GM19035 (cell line): ENCODE results near the gene DYNC2I2.
"Not testable (repeated sequence)": the region's sequence is repeated elsewhere in the genome, so short reads cannot be mapped to it uniquely, and the experiment has no call there.

Experiments
- ATAC-seq: cut with Tn5 transposase; IDR thresholded peaks from one replicate; pipeline ENCODE4 v1.9.1; 2021; ENCODE audit not compliant: unreplicated experiment

DYNC2I2 gene

DNA sequence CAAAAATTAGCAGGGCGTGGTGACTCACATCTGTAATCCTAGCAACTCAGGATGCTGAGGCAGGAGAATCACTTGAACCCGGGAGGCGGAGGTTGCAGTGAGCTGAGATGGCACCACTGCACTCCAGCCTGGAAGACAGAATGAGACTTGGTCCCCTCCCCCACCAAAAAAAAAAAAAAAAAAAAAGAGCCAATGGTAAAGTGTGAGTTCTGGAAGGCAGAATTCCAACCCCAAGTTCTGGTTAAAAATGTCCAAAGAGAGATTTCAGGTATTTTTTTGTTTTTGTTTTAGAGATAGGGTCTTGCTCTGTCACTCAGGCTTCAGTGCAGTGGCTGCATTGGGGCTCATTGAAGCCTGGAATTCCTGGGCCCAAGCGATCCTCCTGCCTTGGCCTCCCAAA lies 30.8 kb upstream of the DYNC2I2 start:
- ATAC-seq: no peak

DNA sequence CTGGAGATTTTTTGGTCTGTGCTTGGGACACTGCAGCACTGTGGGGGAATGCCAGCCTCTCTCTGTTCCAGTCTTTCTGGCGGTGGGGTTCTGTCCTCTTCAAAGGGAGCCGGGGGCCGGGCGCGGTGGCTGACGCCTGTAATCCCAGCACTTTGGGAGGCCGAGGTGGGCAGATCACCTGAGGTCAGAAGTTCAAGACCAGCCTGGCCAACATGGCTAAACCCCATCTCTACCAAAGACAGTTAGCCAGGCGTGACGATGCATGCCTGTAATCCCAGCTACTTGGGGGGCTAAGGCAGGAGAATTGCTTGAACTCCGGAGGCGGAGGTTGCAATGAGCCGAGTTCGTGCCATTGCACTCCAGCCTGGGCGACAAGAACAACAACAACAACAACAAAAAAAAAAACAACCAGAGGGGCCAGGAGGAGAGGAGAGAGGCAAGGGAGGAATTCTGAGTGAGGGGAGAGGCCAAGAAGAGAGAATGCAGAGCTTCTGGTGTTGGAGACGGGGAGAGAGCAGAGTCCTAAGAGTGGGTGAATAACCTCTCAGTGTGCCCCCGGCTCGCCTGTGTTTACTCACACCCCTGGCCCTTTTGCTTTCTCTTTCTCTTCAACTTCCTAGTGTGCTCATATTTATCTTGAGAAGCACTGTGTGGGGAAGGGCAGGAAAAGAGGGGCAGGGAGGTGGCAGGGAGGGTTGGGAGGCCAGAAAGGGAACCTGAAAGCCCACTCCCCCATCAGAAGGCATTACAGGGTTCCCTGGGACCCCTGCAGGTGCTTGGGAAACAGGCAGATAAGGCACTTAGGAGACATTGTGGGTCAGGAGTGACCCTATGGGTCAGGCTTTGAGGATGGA lies 29.2 kb upstream of the DYNC2I2 start:
- ATAC-seq: no peak

DNA sequence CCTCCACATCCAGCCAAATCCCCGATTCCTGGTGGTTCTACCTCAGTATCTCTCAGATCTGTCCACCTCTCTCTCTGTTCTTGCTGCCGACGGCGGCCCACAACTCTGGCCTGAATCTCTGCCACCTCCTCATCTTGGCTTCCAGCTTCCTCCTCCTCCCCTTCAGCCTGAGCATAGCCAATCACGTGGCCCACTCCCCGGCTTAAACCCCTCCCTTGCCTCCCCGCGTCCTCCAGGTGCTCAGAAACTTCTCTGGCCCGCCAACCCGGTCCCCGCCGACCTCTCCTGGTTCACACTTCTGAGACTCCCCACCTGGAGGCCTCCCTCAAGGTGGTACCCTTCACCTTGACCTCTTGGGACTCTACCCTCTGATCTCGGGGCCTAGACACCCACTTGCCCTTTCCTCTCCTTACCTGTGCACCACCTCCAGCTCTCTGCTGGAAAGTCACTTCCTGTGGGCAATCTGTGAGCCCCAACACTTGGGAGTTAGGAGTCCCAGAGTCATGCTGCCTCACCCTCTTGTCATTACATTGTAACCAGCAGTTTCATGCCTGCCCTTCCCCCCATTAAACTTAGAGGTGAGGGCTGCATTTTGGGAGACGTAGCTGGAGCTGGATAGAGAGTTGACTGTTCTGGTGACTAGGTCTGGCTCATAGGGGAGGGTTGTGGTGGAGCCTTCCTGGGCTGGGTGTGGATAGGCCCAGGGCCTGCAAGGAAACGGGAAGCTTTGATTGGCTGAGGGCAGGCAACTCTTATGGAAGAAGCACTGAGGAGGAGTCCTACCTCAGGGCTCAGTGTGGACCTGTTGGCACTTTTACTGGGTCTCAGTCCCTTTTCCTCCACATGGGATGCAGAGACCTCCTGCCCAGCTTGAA lies 27.9 kb upstream of the DYNC2I2 start:
- no peak for ATAC-seq

DNA sequence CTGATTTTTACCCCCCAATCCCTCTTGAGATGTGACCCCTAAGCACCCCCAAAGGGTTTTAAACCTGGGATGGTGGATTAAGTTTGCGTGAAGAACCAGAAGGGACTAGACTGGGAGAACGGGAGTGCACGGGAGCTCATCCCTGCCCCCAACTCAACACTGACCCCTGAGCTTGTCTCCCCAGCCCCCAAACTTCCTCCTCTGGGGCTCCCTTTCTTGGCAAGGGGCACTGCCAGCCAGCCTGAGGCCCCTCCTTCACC lies 27.3 kb upstream of the DYNC2I2 start:
- no peak for ATAC-seq

DNA sequence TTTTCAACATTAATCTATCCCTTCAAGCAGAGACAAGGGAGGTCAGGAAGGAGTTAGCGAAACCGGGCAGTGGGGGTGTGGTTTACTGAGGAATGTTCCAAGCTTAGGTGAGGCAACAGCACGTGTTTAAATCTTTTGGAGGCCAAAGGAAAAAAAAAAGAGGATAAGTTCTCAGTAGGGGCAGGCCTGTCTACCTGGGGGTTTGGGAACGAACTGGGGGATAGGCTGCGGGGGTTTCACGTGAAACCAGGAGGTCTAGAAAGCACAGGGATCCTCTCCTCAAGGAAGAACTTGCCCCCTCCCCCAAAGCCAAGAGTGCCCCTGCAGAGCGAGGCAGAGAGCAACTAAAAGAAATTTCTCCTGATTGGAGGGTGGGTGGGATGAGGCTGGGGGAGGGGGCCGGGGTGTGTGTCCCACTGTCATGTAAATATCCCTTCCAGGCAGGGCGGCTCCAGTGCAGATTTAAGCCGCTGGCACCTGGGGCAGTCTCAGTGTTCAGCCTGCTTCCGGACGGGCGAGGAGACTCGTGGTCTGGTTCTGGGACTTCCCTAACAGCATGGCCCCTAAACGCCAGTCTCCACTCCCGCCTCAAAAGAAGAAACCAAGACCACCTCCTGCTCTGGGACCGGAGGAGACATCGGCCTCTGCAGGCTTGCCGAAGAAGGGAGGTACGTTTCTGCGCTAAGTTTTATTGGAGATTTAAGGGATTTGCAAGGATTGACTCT lies 26.9 kb upstream of the DYNC2I2 start:
- ATAC-seq: peak; percentile 30

DNA sequence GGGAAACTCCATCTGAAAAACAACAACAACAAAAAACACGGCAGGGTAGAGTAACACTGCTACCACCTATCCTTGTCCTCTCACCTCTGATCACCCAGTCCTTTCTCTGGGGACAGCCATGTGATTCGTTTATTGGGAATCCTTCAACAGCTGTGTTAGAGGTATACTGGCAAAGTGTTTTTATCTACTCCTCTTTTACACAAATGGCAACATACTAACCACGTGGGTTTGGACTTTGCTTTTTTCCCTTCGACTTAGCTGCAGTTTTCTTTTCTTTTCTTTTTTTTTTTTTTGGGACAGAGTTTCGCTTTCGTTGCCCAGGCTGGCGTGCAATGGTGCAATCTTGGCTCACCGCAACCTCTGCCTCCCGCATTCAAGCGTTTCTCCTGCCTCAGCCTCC lies 21.1 kb upstream of the DYNC2I2 start:
- ATAC-seq: no peak

DNA sequence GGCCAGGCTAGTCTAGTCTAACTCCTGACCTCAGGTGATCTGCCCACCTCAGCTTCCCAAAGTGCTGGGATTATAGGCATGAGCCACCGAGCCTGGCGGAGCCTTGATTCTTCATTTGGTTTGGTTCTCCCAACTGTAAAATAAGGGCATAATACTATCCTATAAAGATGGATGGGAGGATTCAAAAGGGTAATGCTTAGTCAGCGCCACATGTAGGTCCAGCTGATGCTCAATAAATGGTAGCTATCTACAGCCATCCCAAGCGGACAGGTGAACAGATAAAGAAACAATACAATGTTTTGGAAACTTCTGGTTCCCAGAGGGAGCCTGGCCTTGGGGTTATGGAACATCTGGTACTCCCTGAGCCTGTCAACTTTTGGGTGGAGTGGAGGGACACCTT lies 18.7 kb upstream of the DYNC2I2 start:
- ATAC-seq: no peak

DNA sequence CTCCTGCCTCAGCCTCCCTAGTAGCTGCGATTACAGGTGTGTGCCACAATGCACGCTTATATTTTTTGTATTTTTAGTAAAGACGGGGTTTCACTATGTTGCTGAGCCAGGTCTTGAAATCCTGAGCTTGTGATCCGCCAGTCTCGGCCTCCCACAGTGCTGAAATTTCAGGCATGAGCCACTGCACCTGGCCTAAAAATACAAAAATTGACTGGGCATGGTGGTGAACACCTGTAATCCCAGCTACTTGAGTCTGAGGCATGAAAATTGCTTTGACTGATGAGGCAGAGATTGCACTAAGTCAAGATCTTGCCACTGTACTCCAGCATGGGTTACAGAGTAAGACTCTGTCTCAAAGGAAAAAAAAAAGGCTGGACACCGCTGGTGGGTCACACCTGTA lies 13.1 kb upstream of the DYNC2I2 start:
- ATAC-seq: no peak

DNA sequence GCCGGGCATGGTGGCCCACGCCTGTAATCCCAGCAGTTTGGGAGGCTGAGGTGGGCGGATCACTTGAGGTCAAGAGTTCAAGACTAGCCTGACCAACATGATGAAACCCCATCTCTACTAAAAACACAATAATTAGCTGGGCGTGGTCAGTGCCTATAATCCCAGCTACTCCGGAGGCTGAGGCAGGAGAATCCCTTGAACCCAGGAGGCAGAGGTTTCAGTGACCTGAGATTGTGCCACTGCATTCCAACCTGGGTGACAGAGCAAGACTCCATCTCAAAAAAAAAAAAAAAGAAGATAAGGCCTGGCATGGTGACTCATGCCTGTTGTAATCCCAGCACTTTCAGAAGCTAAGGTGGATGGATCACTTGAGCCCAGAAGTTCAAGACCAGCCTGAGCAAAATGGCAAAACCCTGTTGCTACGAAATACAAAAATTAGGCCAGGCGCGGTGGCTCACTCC lies 9.9 kb upstream of the DYNC2I2 start:
- ATAC-seq: not testable (repeated sequence)

DNA sequence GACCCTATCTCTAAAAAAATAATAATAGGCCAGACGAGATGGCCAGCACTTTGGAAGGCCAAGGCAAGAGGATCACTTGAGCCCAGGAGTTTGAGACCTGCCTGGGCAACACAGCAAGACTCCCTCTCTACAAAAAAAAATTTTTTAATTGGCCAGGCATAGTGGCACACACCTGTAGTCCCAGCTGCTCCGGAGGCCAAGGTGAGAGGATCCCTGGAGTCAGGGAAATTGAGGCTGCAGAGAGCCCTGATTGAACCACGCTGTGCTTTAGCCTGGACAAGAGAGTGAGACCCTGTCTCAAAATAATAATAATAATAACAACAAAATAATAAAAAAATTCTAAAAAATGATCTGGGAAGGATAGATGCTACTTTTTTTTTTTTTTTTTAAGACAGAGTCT lies 1.1 kb upstream of the DYNC2I2 start:
- ATAC-seq: no peak

DNA sequence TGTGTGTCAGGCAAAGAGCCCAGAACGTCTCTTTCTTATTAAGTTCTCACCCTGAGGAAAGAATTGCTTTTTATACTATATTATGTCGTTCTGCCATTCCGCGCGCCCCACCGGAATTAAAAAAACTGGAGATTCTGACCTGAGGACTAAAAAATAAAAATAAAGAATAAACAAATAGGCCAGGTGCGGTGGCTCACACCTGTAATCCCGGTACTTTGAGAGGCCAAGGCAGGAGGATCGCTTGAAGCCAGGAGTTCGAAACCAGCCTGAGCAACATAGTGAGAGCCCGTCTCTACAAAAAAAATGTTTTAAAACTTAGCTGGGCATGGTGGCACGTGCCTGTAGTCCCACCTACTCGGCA lies 677 bp upstream of the DYNC2I2 start:
- ATAC-seq: no peak

DNA sequence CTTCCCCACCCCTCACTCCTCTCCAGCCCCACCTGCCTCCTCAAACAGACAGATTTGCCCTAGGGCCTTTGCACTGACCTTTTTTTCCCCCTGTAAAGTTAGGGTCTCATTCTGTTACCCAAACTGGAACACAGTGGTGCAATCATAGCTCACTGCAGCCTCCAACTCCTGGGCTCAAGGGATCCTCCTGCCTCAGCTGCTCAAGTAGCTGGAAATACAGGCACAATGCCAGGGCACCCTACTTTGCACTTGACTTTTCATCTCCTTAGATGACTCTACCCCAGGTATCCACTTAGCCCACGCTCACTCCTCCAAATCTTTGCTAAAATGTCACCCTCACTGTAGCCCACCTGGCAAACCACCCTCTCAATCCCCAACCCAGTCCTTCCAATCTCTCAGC lies 2.2 kb downstream of the DYNC2I2 start:
- no peak for ATAC-seq

DNA sequence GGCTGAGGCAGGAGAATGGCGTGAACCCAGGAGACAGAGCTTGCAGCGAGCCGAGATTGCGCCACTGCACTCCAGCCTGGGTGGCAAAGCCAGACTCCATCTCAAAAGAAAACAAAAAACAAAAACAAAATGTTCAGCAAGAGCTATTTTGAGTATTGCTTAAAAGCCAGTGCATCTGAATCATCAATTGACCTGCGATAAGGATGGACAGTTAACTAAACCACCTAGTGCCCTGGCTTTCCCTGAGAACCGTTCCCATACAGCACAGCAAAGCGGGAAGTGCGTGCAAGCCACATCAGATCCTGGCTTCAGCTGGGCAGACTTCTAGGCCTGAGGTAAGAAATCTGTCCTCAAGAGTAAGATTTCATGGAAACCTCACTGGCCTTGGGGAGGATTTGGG lies 2.7 kb downstream of the DYNC2I2 start:
- no peak for ATAC-seq

DNA sequence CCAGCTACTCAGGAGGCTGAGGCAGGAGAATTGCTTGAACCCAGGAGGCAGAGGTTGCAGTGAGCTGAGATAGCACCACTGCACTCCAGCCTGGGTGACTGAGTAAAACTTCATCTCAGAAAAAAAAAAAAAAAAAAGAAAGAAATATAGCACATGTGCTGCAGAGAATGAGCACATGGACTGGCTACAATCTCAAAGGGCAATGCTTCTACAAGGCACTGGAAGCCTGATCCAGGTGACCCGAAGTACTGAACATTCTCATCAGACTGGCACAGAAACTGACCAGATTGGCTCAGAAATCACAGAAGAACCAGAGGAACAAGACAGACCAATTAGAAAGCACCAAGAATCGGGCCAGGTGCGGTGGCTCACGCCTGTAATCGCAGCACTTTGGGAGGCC lies 4.8 kb downstream of the DYNC2I2 start:
- no peak for ATAC-seq

DNA sequence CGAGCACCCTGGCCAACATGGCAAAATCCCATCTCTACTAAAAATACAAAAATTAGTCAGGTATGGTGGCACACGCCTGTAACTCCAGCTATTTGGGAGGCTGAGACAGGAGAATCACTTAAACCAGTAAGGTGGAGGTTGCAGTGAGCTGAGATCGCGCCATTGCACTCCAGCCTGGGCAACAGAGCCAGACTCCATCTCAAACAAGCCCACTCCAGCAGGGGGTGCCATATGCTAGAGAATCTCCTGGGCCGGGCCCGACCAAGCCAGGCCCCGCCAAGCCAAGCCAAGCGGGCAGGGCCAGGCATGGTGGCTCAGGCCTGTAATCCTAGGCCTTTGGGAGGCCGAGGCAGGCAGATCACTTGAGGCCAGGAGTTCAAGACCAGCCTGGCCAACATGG lies 8.4 kb downstream of the DYNC2I2 start:
- not testable (repeated sequence) for ATAC-seq

DNA sequence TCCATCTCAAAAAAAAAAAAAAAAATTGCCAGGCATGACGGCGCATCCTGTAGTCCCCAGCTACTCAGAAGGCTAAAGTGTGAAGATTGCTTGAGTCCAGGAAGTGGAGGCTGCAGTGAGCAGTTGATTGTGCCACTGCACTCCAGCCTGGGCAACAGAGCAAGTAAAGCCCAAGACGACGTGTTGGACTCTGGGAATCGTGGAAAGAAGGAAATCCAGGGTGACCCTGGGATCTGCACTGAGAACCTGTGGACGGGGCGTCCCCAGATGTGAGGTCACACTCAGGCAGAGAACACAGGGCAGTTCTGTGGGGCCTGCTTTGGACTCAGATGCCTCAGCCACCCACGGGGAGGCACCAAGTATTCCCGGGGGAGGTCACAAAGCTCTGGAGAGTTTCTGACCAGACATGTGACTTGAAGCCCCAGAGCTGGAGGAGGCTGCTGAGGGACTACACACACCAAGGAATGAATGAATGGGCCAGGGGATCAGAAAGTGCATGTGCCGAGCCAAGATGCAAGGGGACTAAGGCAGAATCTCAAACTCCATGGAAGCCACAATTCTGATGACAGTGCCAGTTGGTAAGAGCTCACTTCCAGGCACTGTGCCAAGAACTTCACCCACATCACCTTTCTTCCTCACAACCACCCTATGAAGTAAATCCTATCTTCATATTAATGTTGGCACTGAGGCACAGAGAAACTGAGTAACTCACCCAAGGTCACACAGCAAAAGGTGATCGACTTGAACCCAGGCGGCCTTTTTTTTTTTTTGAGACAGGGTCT lies 12.9 kb downstream of the DYNC2I2 start:
- ATAC-seq: peak; percentile 59

DNA sequence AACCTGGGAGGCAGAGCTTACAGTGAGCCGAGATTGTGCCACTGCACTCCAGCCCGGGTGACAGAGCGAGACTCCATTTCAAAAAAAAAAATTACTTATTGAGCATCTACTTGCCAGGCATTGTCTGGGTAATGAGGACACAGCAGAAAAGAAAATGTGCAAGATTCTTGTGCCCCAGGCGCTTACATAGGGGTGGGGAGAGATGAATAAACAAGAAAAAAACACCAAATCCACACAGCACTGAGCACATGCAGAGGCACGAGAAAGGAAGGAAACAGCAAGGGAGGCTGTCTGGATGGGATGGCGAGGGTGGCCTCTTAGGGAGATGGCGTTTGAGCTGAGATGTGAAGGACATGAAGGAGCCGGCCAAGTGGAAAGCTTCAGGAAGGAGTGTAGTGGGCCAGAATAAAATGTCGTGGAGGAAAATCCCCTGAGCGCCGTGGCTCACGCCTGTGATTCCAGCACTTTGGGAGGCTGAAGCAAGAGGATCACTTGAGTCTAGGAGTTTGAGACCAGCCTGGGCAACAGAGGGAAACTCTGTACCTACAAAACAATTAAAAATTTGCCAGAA lies 13.9 kb downstream of the DYNC2I2 start:
- no peak for ATAC-seq

DNA sequence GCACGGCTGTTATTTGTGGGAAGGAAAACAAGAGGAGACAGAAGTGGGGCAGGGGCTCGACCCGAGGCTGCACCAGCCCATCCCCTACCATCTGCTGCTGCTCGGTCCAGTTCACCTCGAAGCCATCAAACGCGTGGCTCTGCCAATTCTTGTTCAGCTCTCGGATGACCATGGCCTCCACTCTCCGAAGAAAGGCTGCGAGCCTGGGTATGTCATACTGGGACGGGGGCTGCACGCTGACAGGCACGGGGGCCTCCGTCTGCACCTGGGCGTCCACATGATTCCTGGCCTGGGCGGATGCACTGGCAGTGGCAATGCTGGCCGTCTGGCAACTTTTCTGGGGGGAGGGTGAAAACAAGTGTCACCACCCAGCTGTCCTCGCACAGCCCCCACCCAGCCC lies 16.0 kb downstream of the DYNC2I2 start:
- ATAC-seq: no peak

DNA sequence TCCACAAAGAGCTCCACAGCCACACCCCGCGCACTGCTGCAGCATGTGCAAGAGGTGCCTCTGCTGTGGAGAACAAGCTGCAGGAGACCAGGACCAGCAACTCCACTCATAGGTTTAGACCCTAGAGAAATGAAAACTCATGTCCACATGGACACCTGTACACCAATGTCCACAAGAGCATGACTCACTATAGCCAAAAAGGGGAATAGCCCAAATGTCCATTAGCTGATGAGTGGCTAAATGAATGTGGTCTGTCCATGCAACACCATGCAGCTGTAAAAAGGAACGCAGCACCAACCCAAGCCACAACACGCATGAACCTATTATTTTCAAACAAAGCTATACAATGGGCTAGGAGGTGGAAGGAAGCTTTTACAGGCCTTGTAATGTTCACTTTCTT lies 18.1 kb downstream of the DYNC2I2 start:
- no peak for ATAC-seq

DNA sequence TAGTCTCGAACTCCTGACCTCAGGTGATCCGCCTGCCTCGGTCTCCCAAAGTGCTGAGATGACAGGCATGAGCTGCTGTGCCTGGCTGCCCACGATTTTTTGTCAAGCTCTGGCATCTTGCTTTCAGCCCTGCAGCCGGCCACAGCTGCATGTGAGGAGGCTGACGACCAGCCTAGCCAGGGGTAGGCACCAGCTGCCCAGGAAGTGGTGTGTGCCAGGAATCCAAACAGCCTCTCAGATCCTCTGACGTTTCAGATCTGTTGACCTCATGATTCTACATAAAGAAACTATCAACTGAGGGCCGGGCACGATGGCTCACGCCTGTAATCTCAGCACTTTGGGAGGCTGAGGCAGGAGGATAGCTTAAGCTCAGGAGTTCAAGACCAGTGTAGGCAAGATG lies 19.0 kb downstream of the DYNC2I2 start:
- ATAC-seq: no peak
